Activated T-cell treated with anti-CD3 and anti-CD28 coated beads, Interleukin-2, amount 50 U/mL, for 48 hours (primary cell): ENCODE measurements around the gene DUSP16.
A peak's percentile ranks its signal among the peaks of the same experiment; 100 is the strongest.
"Not testable (repeated sequence)": the region's sequence is repeated elsewhere in the genome, so short reads cannot be mapped to it uniquely, and the experiment has no call there.

Experiments used
- DNase-seq, 2 experiments: peaks; one replicate each; pipeline ENCODE4 v3.0.0-alpha.2; 2020

The DUSP16 gene

GRCh38 chr12:12519354-12519998 is 43.2 kb downstream of the DUSP16 start:
- DNase-seq, result no peak

GRCh38 chr12:12518919-12519318 is 43.7 kb downstream of the DUSP16 start:
- DNase-seq, result no peak

DNA sequence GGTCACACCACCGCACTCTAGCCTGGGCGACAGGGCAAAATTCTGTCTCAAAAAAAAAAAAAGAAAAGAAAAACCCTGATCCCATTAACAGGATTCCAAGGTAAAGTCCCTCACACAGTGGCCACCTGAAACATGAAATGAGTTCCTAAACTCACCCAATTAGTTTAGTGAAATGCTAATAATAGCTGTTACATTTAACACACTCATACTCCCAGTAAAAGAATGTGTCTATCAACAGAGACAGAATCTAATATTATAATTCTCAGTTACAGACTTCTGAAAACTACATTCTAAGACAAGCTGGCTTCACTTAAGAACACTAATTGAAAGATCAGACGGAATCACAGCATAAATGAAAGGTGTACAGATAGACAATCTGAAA is 44.2 kb downstream of the DUSP16 start:
- no peak for DNase-seq

- no peak for DNase-seq
These were observed 49.2 kb downstream of the DUSP16 start for GRCh38 chr12:12513416-12514006.

GRCh38 chr12:12511895-12512711 is 50.6 kb downstream of the DUSP16 start:
- DNase-seq, result peak; percentile 57 to 64

DNA sequence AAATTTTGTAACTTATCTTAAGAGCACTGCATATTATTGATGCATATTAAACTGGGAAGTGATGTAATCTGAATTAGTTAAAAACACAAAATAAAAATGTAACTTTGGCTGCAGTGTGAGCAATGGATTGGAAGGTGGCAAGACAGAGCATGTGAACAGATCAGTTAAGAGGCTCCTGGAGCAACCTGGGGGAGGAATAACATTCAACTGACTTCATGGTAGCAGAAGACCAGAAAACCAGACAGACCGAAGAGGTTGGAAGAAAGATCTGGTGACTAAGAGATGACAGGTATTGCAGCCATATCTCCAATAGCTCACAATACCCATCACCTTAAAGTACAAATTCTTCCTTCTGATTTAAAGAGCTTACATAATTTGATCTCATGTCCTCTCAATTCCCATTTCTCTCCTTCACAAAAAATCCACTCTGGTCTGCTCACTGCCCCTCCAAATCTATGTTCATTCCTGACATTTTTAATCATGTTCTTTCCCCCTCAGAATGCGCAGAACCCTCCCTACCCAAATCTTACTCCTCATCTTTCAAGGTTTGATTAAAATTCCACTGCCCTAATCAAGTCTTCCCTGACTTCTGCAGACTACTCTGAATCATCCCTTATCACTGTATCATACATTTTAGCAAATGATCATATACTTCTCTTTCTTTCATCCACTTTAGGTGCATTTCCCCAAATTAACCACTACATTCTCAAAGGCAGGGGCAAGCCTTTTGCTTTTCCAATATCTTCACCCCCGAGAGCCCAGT is 51.5 kb downstream of the DUSP16 start:
- no peak for DNase-seq

- DNase-seq, result no peak
These were observed 52.1 kb downstream of the DUSP16 start for GRCh38 chr12:12510551-12510950.

DNA sequence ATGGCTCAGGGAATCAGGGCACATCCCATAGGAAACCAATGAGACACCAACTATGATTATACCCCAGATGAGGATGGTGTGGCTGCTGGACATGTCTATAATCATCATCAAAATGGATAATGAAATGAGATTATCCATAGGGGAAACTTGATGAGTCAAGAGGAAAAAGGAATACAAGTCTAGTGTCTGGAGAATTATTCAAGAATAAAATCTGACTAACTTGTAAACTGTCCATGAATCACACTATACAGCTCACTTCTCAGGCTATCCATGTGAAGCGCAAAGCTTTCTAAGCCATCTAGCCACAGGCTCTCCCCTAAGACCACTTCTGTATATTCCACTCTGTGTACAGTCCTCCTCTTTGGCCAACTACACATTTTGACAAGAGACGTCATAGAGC is 52.5 kb downstream of the DUSP16 start:
- no peak for DNase-seq

GRCh38 chr12:12508612-12509011 is 54.1 kb downstream of the DUSP16 start:
- no peak for DNase-seq

GRCh38 chr12:12507121-12507520 is 55.5 kb downstream of the DUSP16 start:
- DNase-seq, result no peak

GRCh38 chr12:12506496-12506890 is 56.2 kb downstream of the DUSP16 start:
- no peak for DNase-seq

GRCh38 chr12:12505544-12506495 is 56.8 kb downstream of the DUSP16 start:
- no peak for DNase-seq

DNA sequence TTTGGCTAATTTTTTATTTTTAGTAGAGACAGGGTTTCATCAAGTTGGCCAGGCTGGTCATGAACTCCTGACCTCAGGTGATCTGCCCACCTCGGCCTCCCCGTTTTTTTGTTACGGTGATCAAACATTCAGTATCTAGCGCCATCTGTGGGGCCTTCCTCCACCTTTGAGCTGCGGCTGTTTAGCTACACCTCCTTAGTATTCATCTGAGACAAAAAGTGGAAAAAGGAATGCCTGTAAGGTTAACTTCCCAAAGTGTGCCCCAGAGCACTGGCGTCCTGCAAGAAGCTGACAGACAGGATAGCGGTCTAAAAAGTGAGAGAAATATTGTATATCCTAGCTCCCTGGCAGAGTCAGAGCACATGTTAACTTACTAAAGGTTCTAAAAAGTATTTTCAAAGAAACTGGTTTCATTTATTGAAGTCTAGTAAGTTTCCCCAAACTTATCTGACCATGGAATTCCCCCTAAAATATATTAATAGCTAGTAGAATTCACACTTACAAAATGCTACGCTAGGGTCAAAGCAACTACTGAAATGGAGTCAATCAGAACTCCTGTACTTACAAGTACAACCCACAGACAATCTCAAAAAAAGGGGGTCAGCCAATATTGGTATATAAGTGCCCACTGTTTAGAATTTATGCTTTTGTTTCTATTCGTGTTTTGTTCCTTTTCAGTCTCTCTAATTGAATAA is 59.1 kb downstream of the DUSP16 start:
- peak; percentile 56 for DNase-seq

DNA sequence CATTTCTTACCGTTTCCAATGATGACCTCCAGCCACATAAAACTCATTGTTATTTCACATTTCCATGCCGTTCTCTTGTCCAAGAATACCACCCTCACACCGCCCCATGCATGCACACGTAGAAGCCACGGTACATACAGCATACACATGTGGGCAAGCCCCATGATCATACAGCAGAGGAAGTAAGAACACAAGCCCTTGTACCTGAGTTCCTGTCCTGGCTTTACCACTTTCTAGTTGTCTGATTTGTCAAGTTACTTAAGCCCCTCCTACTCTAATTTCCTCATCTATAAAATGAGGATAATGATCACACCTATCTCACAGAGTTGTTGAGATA is 59.9 kb downstream of the DUSP16 start:
- no peak for DNase-seq

- not testable (repeated sequence) for DNase-seq
These were observed 60.4 kb downstream of the DUSP16 start for GRCh38 chr12:12502130-12502814.

DNA sequence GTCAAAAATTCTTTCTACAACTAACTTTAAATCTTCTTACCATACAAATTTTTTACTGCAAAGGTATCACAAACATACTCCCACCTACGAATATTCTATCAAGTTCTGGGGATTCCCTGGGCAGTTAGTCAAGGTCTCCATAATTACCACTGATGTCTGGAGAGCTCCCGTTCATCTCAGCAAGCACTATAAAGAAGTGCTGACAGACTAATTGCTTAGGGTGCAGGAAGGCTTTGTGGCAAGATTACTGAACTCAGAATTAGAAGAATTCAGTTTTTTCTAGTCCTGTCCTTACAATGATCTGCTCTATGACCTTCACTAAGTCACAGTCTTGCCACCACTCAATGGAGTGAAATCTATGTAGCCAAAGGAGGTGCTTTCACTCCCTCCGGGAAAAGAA is 61.5 kb downstream of the DUSP16 start:
- no peak for DNase-seq

DNA sequence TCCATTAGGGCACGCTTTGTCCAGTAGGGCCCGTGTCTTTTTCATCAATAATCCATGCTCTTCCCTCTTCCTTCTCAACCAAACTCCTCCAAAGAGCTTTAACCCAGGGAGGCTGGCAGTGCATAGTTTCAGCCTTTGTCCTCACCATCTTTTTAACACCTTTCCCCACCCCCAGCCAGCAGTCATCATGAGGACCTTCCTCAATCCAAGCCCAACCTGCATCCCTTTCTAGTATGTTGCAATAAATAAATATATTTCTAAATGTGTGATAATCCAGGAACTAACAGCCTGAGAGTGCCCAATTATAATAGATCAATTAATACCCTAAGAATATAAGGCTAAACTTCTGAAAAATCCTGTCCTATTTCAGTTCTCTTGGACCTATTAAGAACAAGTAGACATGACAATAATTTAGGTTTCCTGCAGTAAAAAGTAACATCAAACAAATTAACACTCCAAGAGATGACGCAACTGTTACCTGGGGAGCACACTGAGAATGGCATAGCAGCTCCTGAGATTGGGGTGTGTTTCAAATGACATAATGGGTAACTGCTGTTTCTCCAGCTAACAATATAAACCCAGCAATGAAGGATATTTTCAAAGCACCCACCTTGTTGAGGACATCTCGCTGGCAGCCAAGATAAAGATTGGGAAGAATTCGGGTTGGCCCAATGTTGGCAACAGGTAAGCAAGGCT is 62.6 kb downstream of the DUSP16 start:
- DNase-seq, result no peak

- DNase-seq, result no peak
These were observed 64.5 kb downstream of the DUSP16 start for GRCh38 chr12:12498210-12498609.

DNA sequence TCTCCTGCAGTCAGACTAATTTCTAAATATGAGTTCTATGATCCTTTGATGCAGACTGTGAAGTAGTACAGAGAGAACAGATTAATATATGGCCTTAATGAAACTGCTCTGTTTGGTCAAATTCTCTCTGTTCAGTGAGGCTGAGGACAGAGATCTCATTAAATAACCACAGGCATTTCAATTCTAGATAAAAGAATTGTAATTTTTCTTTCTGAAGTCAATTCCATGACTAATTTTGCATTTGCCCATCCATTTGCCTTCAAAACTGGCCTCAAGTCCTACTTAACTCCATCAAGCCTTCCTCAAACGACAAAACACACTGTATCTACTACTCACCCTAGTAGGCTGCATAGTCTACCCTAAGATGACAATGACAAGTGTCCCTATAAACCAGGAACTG is 67.1 kb downstream of the DUSP16 start:
- no peak for DNase-seq

GRCh38 chr12:12492547-12492946 is 70.1 kb downstream of the DUSP16 start:
- no peak for DNase-seq
